HG02623 (cell line): ENCODE data around the gene ARRB1.

Experiments
- ATAC-seq: cut with Tn5 transposase; IDR thresholded peaks from one replicate; pipeline ENCODE4 v1.9.1; 2021; ENCODE audit warnings: moderate library complexity; ENCODE audit not compliant: unreplicated experiment

ARRB1 gene

GRCh38 chr11:75262961-75263852 is 88.3 kb downstream of the ARRB1 start:
- no peak for ATAC-seq

GRCh38 chr11:75262436-75262835 is 89.0 kb downstream of the ARRB1 start:
- ATAC-seq = no peak

GRCh38 chr11:75261902-75262361 is 89.5 kb downstream of the ARRB1 start:
- no peak for ATAC-seq

GRCh38 chr11:75260396-75261170 is 90.9 kb downstream of the ARRB1 start:
- ATAC-seq = no peak

GRCh38 chr11:75254326-75254725 is 97.1 kb downstream of the ARRB1 start:
- ATAC-seq = no peak

- no peak for ATAC-seq
Measured at GRCh38 chr11:75249704-75250103, 101.8 kb downstream of the ARRB1 start.

GRCh38 chr11:75248924-75249256 is 102.6 kb downstream of the ARRB1 start:
- ATAC-seq = no peak

- no peak for ATAC-seq
Measured at GRCh38 chr11:75246671-75247350, 104.7 kb downstream of the ARRB1 start.

GRCh38 chr11:75246006-75246670 is 105.3 kb downstream of the ARRB1 start:
- ATAC-seq = no peak

- no peak for ATAC-seq
Measured at GRCh38 chr11:75245356-75246005, 106.0 kb downstream of the ARRB1 start.

- no peak for ATAC-seq
Measured at GRCh38 chr11:75244052-75244814, 107.2 kb downstream of the ARRB1 start.

- no peak for ATAC-seq
Measured at GRCh38 chr11:75242722-75243600, 108.5 kb downstream of the ARRB1 start.

GRCh38 chr11:75241906-75242644 is 109.4 kb downstream of the ARRB1 start:
- ATAC-seq = no peak

- peak; percentile 80 for ATAC-seq
Measured at GRCh38 chr11:75241036-75241905, 110.2 kb downstream of the ARRB1 start.

- ATAC-seq = no peak
Measured at GRCh38 chr11:75240311-75241035, 111.0 kb downstream of the ARRB1 start, which contains the start of gene TPBGL. Gene TPBGL (plus strand): TSS chr11:75240774. CDS start chr11:75241050, 276 bp downstream.
